ENCODE measurements around the gene PPP1R12A. TPM values are rescaled to one million over a fixed set of nuclear protein-coding genes. Genes with fewer than 3 reads are reported as not detected.
"Not testable (repeated sequence)": the region's sequence is repeated elsewhere in the genome, so short reads cannot be mapped to it uniquely, and the experiment has no call there.

PPP1R12A gene
- total RNA-seq, 1 donor from 2014 or later = 104 TPM

- intact Hi-C loops (cut with micrococcal nuclease) = loop anchor here (5.0 kb wide), 1 partner anchor 38 kb away; no protein-coding TSS in a partner anchor
Observed at GRCh38 chr12:79844693-79845092, 90.2 kb downstream of the PPP1R12A start.

DNA sequence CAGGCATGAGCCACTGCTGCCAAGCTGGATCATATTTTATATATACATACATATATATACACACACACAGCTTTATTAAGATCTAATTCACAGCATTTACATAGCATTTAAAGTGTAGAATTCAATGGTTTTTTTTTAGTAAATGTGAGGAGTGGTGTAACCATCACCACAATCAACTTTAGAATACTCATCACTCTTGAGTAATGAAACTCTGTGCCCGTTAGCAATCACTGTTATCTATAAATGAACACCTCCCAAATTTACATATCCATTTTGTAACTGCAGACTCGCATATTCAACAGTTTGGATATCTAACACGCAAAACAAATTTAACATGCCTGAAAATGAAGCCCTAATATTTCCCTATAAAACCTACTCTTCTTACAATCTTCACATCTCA, 90.9 kb downstream of the PPP1R12A start:
- intact Hi-C loops (cut with micrococcal nuclease) = loop anchor here (5.0 kb wide), 1 partner anchor 38 kb away; no protein-coding TSS in a partner anchor

DNA sequence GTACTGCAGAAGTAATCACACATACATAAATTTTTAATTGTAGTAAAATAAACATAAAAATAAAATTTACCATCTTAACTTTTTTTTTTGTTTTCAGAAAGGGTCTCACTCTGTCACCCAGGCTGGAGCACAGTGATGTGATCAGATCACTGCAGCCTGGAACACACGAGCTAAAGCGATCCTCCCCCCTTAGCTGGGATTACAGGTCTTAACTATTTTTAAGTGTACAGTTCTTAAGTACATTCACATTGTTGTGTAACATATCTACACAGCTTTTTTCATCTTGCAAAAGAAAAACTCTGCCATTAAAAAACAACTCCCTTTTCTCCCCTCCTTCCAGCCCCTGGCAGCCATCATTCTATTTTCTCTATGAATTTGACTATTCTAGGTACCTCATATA, 92.3 kb downstream of the PPP1R12A start:
- intact Hi-C loops (cut with micrococcal nuclease) = loop anchor here (5.0 kb wide), 1 partner anchor 40 kb away; no protein-coding TSS in a partner anchor

- intact Hi-C loops (cut with micrococcal nuclease) = loop anchor here (5.0 kb wide), 1 partner anchor 40 kb away; no protein-coding TSS in a partner anchor
Observed at GRCh38 chr12:79841878-79842265, 93.0 kb downstream of the PPP1R12A start.

DNA sequence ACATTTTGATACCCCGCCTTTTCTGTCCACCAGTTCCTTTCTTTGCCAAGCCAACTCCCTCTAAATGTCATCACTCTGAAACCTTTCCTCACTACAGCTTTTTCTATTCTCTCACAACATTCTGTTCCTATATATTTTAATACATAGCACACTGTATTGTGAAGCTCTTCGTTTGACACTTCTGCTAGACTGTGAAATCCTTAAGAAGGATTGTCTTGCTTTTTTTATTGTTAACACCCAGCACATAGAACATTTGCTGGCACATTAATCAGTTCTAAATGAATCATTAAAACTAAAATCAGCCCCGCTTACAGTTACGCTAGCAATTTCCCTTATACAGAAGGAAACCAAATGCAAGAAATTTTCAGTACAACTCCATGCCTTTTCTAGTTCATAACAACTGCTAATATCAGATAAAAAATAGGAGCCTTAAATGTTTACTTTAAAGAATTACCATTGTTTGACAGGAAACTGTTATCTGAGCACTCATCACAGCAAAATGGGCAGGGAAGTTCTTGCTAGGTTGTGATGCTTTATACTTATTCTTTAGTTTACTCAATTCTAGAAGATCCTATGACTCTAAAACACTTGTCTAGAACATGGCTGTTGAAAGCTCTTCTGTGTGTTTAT, 93.5 kb downstream of the PPP1R12A start:
- intact Hi-C loops (cut with micrococcal nuclease) = loop anchor here (5.0 kb wide), 1 partner anchor 41 kb away; no protein-coding TSS in a partner anchor

DNA sequence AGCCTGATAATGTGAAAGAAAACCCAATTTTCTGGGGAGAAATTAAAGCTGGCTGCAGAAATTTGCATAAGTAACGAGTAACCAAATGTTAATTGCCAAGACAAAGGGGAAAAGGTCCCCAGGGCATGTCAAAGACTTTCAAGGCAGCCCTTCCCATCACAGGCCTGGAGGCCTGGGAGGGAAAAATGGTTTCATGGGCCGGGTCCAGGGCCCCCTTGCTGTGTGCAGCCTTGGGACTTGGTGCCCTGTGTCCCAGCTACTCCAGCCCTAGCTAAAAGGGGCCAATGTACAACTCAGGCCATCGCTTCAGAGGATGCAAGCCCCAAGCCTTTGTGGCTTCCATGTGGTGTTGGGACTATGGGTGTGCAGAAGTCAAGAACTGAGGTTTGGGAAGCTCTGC, 96.5 kb downstream of the PPP1R12A start:
- intact Hi-C loops (cut with micrococcal nuclease) = no loop called here

GRCh38 chr12:79837575-79837974, 97.3 kb downstream of the PPP1R12A start:
- intact Hi-C loops (cut with micrococcal nuclease) = no loop called here

DNA sequence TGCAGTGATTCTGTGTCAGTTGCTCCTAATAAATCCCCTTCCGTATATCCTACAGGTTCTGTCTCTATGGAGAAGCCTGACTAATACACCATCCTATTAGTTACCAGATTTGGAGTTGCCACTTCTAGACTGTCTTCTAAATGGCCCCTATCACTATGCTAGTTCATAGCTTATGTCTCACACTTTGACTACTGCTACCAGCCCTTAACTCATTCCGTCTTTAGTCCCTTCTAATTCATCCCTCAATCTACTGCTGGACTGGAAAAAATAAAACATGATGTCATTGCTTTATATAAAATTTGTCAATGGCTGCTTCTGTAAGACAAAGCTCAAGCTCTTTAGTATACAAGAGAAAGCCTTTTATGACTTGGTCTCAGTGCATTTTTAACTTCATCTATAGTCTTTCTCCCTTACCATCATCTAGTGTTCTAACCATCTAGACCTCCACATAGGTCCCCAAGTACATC, 99.5 kb downstream of the PPP1R12A start:
- intact Hi-C loops (cut with micrococcal nuclease) = no loop called here

DNA sequence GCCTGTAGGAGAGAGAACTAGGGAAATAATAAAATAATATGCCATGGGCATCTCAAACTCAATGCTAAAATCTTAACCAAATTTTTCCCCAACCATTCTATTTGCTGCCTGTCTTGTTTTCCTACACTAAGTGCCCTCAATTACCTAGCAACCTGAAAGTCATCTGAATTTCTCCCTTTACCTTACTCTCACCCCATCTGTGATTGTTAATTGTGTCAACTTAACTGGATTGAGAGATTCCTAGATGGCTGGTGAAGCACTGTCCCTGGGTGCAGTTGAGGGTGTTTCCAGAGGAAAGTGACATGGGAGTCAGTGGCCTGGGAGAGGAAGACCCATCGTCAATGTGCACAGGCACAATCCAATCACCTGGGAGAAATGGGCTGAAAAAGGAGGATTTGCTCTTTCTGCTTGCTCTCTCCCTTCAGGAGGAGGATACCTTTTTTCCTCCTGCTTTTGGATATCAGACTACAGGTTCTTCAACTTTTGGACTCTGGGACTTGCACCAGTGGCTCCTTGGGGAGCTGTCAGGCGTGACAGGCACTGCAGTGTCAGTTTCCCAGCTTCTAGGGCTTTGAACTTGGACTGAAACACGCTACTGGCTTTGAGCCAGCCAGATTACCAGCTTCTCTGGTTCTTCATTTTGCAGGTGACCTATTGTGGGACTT, 100.1 kb downstream of the PPP1R12A start:
- intact Hi-C loops (cut with micrococcal nuclease) = no loop called here

DNA sequence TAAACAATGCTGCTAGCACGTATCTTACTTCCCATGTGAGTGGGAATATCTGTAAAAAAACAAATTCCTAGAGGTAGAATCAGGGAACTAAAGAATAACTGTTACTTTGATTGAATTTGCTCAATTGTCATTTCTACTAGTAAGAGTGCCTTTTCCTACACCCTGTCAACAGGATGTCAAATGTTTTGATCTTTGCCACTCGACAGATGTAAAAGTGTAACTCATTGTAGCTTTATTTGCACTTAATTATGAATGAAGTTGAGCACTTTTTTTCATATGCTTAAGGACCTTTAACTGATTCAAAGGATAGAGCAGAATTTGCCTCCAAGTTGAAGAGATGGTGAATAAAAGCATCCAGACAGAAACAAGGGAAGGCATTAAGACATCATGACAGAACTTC, 104.5 kb downstream of the PPP1R12A start:
- intact Hi-C loops (cut with micrococcal nuclease) = no loop called here

- intact Hi-C loops (cut with micrococcal nuclease) = no loop called here
Observed at GRCh38 chr12:79828924-79829323, 106.0 kb downstream of the PPP1R12A start.

- intact Hi-C loops (cut with micrococcal nuclease) = no loop called here
Observed at GRCh38 chr12:79827484-79827883, 107.4 kb downstream of the PPP1R12A start.

DNA sequence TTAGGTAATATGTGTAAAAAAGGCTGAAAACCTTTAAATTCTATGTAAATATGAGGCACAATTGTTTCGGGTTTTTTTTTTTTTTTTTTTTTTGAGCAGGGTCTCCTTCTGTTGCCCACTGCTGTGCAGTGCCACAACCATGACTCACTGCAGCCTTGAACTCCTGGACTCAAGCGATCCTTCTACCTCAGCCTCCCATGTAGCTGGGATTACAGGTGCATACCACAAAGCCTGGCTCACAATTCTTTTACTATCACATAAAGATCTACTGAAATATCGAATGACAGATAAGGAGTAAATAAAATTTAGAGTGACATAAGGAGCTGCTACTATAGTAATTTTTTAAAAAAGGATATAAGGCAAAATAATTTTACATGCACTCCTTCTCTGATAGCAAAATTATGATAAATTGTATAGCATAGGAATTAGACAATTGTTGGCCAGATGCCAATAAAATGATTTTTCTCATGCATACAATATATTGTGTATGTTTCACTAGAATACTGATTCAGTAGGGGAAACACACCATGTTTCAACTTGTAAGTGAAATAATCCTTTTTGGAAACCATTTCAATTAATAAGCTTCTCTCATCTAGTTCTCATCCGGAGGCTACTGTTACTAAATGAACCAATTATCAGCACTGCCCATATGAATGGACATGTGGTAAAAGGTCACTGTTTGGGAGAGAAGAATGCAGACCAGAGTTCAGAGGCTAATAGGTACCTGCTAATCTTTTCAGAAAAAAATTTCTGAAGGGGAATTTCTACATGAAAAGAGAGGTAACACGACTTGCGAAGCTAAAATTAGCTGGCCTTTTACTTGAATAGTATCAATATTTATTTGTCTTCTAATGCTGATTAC, 108.4 kb downstream of the PPP1R12A start:
- intact Hi-C loops (cut with micrococcal nuclease) = no loop called here

DNA sequence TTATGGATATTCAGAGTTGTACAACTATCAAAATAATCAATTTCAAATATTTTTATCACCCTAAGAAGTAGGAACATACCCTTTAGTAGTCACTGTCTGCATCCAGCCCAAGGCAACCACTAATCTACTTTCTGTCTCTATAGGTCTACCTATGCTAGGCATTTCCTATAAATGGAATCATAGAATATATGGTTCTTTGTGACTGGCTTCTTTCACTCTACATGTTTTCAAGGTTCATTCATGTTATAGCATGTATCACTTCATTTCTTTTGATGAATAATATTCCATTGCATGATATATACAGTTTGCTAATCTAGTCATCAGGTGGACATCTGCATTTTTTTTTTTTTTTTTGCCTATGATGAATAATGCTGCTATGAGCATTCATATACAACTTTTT, 112.4 kb downstream of the PPP1R12A start:
- intact Hi-C loops (cut with micrococcal nuclease) = no loop called here

DNA sequence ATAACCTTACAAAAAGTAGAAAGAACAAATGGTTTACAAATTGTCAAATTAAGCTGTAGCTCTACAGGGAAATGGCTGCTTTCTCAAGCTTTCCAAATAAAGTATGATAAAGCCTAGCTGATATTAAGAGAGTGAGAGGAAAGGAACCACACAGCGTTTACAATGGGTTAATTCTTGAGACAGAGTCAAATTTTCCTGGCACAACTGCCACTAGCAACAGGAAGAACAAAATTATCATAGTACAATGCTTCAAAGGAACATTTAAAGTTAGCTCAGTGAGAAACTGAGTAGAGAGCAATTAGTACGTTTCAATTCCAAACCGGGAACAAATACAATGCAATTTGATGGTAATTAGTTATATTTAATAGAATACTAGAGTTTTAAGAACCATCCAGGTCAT, 116.0 kb downstream of the PPP1R12A start:
- intact Hi-C loops (cut with micrococcal nuclease) = no loop called here

DNA sequence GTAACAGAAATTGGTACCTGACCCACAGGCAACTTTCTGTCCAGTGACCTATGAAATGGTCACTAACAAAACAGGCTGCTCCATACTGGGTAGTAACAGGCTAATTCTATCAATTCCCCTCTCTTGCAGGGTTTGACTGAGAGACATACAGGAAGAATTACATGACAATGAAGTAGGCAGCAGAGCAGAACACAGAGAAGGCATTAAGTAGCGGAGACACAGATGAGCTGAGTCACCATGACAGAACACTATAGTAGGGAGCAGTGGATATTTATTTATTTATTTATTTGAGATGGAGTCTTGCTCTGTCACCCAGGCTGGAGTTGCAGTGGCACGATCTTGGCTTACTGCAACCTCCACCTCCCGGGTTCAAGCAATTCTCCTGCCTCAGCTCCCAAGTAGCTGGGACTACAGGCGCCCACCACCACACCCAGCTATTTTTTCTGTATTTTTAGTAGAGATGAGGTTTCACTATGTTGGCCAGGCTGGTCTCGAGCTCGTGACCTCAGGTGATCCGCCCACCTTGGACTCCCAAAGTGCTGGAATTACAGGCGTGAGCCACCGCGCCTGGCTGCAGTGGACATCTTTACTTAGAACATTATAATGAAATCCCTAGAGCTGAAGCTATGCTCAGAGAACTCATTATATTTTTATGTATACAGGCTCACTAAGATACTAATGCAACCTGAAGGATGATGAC, 150.4 kb downstream of the PPP1R12A start:
- intact Hi-C loops (cut with micrococcal nuclease) = not testable (repeated sequence)

GRCh38 chr12:79782172-79782900, 152.6 kb downstream of the PPP1R12A start:
- intact Hi-C loops (cut with micrococcal nuclease) = no loop called here

GRCh38 chr12:79778802-79779448, 156.0 kb downstream of the PPP1R12A start:
- intact Hi-C loops (cut with micrococcal nuclease) = loop anchor here (5.0 kb wide), 1 partner anchor 153 kb away; no protein-coding TSS in a partner anchor

GRCh38 chr12:79776111-79776510, 158.8 kb downstream of the PPP1R12A start:
- intact Hi-C loops (cut with micrococcal nuclease) = loop anchor here (5.0 kb wide), 1 partner anchor 156 kb away; no protein-coding TSS in a partner anchor
